Breast epithelium (tissue), 3 donors: ENCODE measurements around the gene PRSS57.

Experiments
- CTCF ChIP-seq, 3 donors: fragments of 450-650 bp; IDR thresholded peaks; one replicate each; pipeline ENCODE4 v1.5.1; 2016 to 2017; ENCODE audit warnings: antibody characterized with exemption in 3 of 3, mild to moderate bottlenecking in 3 of 3, moderate library complexity in 3 of 3
- POLR2A ChIP-seq: fragments of 450-650 bp; IDR thresholded peaks from one replicate; pipeline ENCODE4 v1.6.1; 2016; ENCODE audit warnings: antibody characterized with exemption, mild to moderate bottlenecking, moderate library complexity
- POLR2AphosphoS5 ChIP-seq, 3 donors: sonication (generic); formaldehyde crosslinking; IDR thresholded peaks; one replicate each; pipeline ENCODE4 v1.6.1; 2017; ENCODE audit warnings: antibody characterized with exemption in 3 of 3

GRCh38 chr19:655691-656090, 39.6 kb downstream of the PRSS57 start:
- TF ChIP-seq POLR2A (no peak), CTCF (IDR thresholded peaks at IDR 0.05) (no peak), POLR2AphosphoS5 (IDR thresholded peaks at IDR 0.05) (no peak)
